NCI-H187 (cell line): ENCODE results near the gene FUT4.
"Not testable (repeated sequence)": the region's sequence is repeated elsewhere in the genome, so short reads cannot be mapped to it uniquely, and the experiment has no call there.

ENCODE experiments used
- DNase-seq, 2 experiments: peaks; one replicate each; lab custom pipeline; 2025; lab: John Stamatoyannopoulos, UW

The FUT4 gene

DNA sequence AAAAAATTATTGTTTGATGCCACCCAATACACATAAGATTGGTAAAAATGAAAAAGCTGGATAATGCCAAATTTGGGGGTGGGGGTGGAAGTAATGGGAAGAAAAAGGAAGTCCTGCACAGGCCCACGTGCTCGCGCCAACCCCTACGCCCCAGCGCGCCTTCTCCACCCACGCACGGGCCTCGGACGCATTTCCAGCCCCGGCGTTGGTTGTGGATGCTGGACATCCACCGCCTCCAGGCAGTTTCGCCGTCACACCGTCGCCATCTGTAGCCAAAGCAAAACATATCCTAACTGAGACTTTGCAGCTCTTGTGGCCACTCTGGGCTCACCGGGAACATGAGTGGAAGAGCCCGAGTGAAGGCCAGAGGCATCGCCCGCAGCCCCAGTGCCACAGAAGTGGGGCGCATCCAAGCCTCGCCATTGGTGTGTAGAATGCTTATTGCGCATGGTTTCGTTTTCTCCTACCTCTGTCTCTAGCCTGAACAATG, 23.5 kb downstream of the FUT4 start, which contains the start of gene PIWIL4:
TSS of gene PIWIL4 (plus strand) at position 188 of the 490 bp plus-strand sequence. CDS start at position 339, 151 bp downstream.
- no peak for DNase-seq

DNA sequence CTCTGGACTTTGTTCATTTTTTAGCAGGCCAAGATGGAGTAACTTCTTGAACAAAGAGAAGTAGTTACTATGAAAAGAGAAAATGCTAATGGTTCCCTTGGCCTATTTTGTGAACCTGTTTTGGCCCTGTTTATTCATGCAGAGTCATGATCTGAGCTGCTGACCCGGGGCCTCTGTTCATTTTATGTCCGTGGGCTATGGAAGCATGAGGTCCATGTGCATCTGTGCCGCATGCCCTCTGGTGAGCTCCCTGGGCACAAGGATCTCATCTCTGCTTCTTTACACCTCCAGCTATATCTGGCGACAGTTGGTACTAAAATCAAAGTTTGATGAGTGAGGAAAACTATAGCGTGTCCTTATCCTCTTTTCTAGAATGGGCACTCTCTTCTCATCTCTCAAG, 24.5 kb downstream of the FUT4 start:
- no peak for DNase-seq

DNA sequence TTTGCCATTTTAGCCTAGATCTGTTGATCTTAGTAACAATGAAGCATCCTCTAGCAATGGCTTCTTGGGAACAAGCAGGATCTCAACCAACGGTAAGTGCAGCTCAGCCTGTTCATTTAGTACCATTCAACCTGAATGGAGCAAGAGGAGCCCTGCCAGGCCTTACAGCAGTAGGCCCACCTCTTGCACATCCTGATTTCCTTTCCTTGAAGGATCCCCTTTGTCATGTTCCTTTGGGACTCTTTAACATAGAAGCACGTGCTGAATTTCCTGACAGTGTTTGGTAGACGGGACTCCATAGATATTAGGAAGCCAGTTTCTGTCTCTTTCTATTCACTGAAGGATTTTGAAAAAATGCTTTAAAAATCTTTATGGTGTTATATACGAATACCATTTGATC, 25.0 kb downstream of the FUT4 start:
- DNase-seq, result no peak

DNA sequence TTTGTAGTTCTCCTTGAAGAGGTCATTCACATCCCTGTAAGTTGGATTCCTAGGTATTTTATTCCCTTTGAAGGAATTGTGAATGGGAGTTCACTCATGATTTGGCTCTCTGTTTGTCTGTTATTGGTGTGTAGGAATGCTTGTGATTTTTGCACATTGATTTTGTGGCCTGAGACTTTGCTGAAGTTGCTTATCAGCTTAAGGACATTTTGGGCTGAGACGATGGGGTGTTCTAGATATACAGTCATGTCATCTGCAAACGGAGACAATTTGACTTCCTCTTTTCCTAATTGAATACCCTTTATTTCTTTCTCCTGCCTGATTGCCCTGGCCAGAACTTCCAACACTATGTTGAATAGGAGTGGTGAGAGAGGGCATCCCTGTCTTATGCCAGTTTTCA, 29.3 kb downstream of the FUT4 start:
- not testable (repeated sequence) for DNase-seq

DNA sequence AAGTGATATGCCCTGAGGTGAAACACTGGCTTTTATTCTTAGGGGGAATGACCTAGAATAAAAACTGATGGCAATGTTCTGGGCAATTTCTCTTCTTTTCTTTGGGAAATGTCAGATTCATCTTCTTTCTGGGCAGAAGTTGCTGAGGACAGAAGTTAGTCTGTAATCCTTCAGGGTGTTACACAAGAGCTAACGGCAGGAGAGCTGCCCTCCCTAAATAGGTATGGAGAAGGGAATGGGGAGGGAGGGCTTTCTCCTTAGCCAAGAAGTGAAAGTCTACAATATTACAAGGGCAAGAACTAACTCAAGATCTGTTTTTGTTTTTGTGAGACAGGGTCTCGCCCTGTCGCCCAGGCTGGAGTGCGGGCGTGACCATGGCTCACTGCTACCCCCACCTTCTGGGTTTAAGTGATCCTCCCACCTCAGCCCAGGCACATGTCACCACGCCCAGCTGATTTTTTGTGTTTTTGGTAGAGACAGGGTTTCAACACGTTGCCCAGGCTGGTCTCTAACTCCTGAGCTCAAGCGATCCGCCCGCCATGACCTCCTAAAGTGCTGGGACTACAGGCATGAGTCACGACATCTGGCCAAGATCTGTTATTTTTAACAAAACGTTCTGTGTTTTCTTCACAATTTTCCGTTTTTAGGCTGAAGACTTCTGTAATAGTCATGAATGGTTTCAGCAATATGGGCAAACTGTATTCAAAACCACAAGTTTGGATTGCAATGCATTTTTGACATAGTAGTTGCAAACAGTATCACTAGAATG, 30.7 kb downstream of the FUT4 start:
- no peak for DNase-seq

DNA sequence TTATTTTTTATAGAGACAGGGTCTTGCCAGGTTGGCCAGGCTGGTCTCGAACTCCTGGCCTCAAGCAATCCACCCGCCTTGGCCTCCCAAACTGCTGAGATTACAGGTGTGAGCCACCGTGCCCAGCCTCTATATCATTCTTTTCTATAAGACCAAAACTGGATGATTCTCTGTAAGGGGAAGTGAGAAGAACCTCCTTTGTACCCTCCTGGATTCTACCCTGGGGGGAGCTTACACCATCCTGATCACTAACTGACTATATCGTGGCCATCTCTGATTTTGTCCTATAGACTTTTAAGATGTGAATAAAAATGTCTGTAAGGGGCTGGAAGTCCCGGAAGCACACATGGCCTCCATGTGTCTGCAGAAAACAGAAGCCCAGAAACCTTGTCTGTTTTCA, 32.6 kb downstream of the FUT4 start:
- DNase-seq, result no peak

DNA sequence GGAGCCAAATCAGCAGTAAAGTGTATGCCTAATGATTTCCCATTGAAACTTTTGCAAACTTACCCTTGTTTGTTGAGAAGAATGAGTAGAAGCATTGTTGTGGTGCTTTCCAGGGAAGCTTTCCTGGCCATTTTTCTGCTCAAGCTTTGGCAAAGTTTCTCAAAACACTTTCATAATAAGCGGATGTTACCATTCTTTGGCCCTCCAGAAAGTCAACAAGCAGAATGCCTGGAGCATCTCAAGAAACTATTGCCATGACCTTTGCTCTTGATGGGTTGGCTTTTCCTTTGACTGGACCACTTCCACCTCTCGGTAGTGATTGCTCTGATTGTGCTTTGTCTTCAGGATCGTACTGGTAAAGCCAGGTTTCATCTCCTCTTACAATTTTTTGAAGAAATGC, 34.1 kb downstream of the FUT4 start:
- DNase-seq, result no peak

DNA sequence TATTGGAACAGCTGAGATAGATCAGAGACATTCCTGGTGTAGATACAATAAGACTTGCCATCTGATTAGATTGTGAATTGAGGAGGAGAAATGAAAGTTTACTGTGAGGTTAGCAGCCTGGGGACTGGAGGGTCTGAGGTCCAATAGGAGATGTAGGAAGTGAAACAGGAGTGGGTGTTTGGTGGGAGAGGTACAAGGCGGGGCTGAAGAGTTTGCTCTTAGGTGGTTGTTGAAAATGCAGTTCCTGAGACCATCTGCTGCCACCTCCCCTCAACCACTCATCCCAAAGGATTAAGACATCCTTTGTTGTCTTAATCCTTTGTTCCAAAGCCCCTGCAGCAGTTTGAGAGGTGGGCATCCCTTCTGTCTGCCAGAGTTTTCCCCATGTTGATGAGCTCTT, 38.2 kb downstream of the FUT4 start:
- no peak for DNase-seq

DNA sequence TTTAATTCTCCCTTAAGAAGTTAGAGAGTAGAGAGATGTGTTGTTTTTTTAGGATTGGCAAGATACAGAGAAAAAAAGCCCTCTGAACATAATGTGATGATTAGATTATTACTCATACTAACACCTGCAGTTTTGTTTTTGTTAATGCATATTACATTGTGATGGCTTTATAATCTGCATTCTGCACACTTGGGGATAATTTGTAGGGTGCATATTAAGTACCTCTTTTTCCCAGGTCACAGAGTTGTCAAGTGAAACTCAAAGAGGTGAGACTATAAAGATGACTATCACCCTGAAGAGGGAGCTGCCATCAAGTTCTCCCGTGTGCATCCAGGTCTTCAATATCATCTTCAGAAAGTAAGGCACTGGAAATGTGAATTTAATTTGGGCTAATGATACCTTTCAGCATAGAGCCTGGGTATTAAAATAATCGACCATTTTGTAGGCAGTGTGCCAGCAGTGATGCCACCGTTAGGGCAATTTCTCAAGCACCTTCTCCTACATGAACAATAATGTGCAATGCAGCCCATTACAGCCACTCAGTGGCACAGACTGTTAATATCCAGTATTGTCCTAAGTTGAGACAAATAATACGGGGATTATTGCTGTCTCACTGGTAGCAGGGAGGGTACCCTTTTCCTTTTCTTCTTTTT, 39.6 kb downstream of the FUT4 start:
- DNase-seq, result no peak

DNA sequence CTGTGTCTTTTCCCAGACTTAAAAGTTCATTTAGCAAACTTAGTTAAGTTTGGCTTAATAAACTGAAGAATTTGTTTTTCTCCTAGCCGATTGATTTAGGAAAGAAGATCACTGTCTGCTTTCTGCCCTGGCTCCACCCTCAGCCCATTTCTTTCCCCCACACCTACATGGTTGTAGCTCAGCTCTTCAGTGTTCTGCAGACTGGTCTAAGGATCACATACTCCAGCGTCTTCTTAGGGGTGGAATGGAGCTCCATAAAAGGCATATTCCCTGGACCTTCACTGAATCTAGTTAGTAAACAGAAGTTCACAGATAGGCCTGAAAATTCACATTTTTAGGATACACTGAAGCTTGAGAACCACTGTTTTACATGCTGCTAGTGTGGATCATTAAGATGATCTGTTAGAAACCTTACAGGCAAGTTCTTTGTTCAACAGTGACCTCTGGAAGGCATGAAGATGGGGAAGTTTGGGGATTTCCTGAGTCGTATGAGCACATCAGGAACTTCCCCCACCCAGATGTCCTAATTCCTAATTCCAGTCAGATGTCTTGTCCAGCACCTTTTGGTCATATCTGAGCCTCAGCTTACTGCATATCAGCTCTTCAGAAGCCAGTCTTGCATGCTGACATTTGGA, 40.3 kb downstream of the FUT4 start:
- no peak for DNase-seq

DNA sequence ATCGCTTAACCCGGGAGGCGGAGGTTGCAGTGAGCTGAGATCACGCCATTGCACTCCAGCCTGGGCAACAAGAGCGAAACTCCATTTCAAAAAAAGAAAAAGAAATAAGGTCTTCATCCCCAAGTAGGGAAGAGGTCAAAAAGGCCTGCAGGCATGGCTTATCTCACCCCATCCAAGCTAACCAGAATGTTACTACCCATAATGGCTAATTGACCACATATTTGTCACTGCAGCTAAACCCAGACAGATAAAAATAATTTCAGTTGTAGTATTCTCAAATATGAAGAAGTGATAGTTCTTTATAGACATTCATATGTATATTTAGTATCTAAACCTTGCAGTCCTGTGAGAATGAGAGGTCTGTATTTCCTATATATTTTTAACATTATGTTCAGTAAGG, 41.3 kb downstream of the FUT4 start:
- DNase-seq, result no peak

DNA sequence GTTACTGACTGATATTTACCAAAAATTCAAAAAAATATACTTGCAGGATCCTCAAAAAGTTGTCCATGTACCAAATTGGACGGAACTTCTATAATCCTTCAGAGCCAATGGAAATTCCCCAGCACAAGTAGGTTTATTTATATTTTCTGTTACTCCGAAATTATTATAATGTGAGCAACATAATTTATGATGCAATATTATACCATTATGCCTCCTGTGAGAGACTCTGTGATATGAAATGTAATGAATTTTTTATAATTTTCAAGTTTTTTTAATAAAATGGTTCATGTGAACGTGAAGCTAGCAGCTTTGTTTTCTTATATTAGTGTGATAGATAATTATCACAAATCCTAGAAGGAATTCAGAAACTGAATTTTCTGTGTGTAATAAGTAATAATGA, 41.7 kb downstream of the FUT4 start:
- DNase-seq, result no peak

DNA sequence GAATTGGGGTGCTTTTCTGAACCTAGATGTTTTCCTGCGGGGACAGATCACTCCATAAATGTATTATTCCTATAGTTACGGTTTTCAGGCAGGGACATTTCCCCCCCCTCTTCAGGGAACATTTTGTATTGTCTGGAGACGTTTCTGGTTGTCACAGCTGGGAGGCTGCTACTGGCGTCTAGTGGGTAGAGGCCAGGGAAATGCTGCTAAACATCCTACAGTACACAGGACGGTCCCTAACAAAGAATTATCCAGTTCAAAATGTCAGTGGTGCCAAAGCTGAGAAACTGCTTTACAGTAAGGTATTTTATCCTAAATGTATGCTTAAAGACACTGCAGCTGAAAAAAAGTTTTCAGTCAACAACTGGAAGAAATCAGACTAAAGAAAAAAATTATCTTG, 42.8 kb downstream of the FUT4 start:
- DNase-seq, result no peak

DNA sequence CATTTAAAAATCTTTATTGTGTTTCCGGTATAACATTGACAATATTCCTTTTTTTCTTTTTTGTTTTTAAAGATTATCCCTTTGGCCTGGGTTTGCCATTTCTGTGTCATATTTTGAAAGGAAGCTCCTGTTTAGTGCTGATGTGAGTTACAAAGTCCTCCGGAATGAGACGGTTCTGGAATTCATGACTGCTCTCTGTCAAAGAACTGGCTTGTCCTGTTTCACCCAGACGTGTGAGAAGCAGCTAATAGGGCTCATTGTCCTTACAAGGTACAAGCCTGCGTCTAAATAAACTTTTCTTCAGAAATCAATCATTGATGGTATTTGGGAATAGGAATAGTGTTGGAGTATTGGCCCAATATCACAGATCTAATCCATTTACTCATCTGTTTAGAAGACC, 43.3 kb downstream of the FUT4 start:
- no peak for DNase-seq

DNA sequence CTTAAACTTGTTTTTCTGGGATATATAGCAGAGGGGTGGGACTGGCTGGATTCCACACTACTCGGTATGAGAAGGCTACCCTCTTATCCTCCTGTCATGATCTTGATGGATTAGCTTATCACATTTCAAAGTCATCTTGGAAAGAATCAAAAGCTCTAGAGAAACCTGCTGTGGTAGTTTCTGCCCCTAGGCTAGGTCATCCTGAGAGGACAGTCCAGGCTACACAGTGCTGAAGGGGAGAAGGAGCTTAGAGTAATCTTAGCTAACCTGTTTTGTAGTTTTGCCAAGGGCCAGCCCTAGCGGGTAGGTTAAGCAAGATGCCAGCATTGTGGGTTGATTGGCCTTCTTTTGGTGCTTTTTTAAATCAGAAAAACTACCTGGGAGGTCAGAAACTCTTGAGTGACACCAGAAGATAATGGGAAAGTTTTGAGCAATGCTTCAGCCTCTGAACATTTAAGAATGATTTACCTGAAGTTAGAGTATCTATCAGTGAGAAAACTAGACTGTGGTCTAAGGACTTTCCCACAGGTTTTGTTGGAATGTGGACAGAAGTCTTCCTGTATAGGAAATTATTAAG, 44.7 kb downstream of the FUT4 start:
- DNase-seq, result no peak

DNA sequence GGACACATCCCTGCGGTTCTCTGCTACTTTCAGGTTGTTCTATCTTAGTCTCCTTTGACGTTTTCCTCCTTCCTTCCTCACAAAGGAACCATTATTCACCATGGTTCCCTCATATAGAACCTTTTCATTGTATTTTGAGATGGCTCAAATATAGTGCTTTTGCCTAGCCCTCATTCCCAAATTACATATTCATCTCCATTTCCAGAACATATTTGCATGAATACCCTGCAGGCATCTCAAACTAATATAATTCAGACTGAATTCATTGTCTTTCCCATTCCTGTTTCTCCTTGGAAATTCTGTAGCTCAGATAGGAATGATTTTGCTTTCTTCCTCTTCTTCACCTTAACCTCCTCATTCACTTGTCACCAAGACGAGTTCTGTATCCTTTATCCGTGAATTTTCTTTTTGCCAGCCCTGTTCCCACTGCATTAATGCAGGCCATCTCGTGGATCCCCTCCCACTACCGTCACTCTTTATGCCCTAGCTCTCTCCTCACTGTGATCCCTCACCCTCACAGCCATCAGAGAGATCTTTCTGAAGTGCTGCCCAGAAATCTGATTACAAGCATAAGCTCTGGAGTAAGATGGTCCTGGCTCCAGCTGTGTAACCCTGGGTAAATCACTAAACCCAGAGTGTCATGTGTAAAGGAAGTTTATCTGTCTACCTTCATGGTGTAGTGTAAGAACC, 46.8 kb downstream of the FUT4 start:
- no peak for DNase-seq

DNA sequence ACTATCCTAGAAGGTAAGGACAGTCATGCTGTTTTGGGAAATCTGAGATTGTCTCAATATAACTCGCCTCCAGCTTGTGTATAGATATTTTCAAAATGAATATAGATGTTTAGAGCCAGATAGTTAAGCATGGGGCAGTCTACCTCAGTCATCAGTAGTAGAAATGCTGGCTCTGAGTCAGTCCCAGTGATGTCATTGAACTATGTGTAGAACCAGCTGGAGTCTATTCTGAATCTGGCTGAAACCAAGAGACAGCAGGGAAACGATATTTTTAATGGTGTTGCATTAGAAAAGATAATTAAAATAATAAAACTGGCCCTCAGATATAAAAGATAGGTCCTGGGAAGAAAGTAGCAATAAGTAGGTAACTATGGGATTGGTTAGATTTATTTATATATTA, 49.3 kb downstream of the FUT4 start:
- no peak for DNase-seq

DNA sequence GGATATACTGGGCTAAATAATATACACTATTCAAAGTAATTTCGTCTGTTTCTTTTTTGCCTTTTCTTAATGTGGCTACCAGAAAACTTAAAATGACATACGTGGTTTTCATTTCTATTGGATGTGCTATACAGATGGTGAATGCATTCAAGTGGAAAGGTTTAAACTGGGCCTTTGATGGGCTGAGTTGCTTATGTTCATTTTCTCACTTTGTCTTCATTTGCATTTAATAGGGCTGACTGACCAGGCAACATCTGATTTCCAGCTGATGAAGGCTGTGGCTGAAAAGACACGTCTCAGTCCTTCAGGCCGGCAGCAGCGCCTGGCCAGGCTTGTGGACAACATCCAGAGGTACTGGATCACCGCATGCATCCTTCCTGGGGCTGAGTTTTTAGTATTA, 51.4 kb downstream of the FUT4 start:
- no peak for DNase-seq

DNA sequence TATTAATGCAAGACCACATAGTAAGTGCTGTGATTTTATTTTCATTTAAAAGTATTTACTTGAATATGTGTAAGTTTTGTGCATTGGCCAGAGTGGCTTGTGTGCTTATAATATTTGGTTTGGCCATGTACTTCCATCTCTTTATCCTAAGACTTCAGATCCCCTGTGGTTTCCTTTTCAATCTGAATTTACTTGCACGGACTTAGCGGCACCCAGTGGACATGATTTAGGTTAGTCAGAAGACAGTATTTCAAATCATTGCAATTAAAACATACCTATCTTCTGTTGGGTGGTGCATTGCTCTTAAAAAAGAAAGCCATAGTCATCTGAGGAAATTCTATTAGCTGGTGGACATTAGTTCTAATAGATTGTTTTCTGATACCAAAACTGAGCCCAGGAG, 54.2 kb downstream of the FUT4 start:
- DNase-seq, result no peak
